Measurements from ENCODE around the gene LCLAT1.

DNA sequence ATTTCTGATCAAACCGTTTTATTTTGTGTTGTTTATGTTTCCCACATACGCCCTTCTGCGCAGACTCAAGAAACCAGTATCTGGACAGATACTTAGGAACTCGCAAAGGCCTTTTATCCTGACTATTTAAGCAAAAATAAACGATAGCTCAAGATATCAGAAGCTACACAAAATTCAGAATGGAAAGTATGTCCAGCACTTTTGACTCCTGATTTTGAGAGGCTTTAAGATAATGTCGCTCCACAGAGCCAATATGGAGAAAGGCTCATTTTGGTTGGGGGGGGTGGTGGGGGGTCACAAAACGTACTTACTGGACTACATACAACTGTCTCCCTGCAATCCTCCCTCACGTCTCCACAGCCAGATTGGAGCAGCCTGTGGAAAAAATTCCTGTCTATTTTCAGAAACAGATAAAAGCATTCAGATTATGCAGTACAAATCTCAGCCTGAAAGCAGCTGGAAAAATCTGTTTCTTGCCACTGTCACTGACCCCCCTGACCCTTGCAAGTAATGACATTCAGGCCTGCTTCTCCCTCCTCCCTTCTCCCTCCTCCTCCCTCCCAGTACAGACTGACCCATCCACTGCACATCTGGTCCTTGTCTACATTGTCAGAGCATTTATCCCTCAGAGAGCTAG lies 34.9 kb upstream of the LCLAT1 start:
- TF ChIP-seq, protein P1, sequence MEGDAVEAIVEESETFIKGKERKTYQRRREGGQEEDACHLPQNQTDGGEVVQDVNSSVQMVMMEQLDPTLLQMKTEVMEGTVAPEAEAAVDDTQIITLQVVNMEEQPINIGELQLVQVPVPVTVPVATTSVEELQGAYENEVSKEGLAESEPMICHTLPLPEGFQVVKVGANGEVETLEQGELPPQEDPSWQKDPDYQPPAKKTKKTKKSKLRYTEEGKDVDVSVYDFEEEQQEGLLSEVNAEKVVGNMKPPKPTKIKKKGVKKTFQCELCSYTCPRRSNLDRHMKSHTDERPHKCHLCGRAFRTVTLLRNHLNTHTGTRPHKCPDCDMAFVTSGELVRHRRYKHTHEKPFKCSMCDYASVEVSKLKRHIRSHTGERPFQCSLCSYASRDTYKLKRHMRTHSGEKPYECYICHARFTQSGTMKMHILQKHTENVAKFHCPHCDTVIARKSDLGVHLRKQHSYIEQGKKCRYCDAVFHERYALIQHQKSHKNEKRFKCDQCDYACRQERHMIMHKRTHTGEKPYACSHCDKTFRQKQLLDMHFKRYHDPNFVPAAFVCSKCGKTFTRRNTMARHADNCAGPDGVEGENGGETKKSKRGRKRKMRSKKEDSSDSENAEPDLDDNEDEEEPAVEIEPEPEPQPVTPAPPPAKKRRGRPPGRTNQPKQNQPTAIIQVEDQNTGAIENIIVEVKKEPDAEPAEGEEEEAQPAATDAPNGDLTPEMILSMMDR (IDR thresholded peaks at IDR 0.05): no peak
- TF ChIP-seq EZH2 (IDR thresholded peaks at IDR 0.05): no peak
